Ovary (tissue), 3 donors: Measurements from ENCODE around the gene NLE1.

ENCODE experiments used
- EP300 ChIP-seq: sonication (generic); formaldehyde crosslinking; IDR thresholded peaks from one replicate; pipeline ENCODE4 v1.6.1; 2017; ENCODE audit warnings: antibody characterized with exemption
- POLR2A ChIP-seq: fragments of 450-650 bp; IDR thresholded peaks from one replicate; pipeline ENCODE4 v1.6.1; 2017; ENCODE audit warnings: antibody characterized with exemption, mild to moderate bottlenecking, moderate library complexity
- TF ChIP-seq, protein P1 (sequence below), 3 donors: fragments of 450-650 bp in 2 of 3; fragments of 200-600 bp in 1 of 3; IDR thresholded peaks; one replicate each; pipeline versions ENCODE4 v1.5.1 to v1.8.0; 2016 to 2022; ENCODE audit warnings: antibody characterized with exemption in 3 of 3, mild to moderate bottlenecking in 1 of 3
- donor health status: DM: no; HTN: no; CAD: no.

DNA sequence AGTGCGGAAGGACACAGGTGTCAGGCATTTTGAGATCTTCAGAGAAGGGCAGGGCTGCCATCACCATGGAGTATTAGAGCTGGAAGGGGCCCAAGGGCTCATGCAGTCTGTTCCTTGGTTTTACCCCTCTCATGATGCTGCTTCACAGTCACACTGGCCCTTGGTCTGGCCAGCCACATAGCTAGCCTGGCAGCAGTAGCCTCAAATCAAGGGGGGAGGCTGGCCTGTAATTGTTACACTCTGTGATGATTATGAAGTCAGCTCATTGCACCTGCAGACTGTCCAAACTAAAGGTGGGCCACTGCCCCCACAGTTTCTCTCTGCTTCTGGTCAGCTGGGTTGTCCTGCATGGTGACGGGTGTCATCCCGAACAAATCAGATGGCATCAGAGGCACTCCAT, 20.8 kb downstream of the NLE1 start, which contains the start of gene FNDC8:
- no peak for TF ChIP-seq POLR2A
- TF ChIP-seq, protein P1, sequence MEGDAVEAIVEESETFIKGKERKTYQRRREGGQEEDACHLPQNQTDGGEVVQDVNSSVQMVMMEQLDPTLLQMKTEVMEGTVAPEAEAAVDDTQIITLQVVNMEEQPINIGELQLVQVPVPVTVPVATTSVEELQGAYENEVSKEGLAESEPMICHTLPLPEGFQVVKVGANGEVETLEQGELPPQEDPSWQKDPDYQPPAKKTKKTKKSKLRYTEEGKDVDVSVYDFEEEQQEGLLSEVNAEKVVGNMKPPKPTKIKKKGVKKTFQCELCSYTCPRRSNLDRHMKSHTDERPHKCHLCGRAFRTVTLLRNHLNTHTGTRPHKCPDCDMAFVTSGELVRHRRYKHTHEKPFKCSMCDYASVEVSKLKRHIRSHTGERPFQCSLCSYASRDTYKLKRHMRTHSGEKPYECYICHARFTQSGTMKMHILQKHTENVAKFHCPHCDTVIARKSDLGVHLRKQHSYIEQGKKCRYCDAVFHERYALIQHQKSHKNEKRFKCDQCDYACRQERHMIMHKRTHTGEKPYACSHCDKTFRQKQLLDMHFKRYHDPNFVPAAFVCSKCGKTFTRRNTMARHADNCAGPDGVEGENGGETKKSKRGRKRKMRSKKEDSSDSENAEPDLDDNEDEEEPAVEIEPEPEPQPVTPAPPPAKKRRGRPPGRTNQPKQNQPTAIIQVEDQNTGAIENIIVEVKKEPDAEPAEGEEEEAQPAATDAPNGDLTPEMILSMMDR (IDR thresholded peaks at IDR 0.05): no peak
- TF ChIP-seq EP300: no peak
